Omental fat pad (tissue), 4 donors: ENCODE measurements around the gene HDHD2. TPM values are rescaled to one million over a fixed set of nuclear protein-coding genes. Genes with fewer than 3 reads are reported as not detected.

ENCODE experiments used
- ATAC-seq: fragments of 150-250 bp; one replicate; pipeline ENCODE4 v1.9.1; 2016; ENCODE audit warnings: mild to moderate bottlenecking, moderate library complexity; ENCODE audit not compliant: low FRiP score
- DNase-seq: peaks from one replicate; pipeline ENCODE4 v3.0.0-alpha.2; 2019; ENCODE audit warnings: low spot score
- total RNA-seq, 4 donors: library from RNA; depleted of rRNA; stranded (reverse); fragments of >200 nt; gene quantifications; one replicate each; pipeline ENCODE4 v1.1.0, GENCODE V29; 2016
- TF ChIP-seq, protein P1 (sequence below), 3 donors: fragments of 450-650 bp; IDR thresholded peaks; one replicate each; pipeline ENCODE4 v1.5.1; 2016 to 2017; ENCODE audit warnings: antibody characterized with exemption in 3 of 3, mild to moderate bottlenecking in 3 of 3, moderate library complexity in 2 of 3

The HDHD2 gene
- total RNA-seq, 4 donors from 2014 or later: 16.7 to 35.5 (median 18.6) TPM

GRCh38 chr18:47115205-47115604 is 35.1 kb downstream of the HDHD2 start:
- no peak for ATAC-seq
- no peak for DNase-seq
- TF ChIP-seq, protein P1, sequence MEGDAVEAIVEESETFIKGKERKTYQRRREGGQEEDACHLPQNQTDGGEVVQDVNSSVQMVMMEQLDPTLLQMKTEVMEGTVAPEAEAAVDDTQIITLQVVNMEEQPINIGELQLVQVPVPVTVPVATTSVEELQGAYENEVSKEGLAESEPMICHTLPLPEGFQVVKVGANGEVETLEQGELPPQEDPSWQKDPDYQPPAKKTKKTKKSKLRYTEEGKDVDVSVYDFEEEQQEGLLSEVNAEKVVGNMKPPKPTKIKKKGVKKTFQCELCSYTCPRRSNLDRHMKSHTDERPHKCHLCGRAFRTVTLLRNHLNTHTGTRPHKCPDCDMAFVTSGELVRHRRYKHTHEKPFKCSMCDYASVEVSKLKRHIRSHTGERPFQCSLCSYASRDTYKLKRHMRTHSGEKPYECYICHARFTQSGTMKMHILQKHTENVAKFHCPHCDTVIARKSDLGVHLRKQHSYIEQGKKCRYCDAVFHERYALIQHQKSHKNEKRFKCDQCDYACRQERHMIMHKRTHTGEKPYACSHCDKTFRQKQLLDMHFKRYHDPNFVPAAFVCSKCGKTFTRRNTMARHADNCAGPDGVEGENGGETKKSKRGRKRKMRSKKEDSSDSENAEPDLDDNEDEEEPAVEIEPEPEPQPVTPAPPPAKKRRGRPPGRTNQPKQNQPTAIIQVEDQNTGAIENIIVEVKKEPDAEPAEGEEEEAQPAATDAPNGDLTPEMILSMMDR (IDR thresholded peaks at IDR 0.05): no peak

DNA sequence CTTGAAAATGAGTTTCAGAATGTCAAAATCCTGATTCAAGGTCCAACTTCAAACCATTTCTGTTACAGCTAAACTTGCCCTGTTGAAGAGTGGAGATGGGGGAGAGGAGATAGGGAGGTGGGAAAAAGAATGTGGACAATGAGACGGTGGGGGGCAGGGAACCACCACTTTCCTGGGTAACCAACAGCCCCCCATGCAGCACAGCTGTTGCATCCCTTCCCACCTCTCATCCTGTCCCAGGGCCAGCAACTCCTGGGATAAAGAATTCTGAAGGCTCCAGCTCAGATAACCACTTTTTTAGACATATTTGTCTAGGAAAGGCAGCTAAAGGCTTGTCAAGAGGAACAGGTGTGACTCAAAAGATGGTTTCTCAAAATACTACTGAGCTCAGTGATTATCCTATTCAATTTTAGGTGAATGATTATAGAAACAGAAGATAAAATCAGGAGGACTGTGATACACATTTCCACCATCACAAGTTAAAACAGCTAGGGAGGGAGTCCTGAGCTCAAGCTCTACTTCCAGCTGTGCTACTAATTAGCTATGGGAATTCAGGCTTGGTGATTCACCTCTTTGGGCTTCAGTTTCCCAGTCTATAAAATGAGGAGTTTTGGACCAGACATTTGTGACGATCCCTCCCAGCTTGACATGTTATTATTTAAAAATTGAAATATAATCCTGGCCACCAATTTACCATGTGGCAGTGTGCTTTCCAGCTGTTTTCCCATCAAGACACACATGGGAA is 36.3 kb downstream of the HDHD2 start:
- TF ChIP-seq, protein P1 (IDR thresholded peaks at IDR 0.05): no peak
- ATAC-seq: no peak
- DNase-seq: no peak

DNA sequence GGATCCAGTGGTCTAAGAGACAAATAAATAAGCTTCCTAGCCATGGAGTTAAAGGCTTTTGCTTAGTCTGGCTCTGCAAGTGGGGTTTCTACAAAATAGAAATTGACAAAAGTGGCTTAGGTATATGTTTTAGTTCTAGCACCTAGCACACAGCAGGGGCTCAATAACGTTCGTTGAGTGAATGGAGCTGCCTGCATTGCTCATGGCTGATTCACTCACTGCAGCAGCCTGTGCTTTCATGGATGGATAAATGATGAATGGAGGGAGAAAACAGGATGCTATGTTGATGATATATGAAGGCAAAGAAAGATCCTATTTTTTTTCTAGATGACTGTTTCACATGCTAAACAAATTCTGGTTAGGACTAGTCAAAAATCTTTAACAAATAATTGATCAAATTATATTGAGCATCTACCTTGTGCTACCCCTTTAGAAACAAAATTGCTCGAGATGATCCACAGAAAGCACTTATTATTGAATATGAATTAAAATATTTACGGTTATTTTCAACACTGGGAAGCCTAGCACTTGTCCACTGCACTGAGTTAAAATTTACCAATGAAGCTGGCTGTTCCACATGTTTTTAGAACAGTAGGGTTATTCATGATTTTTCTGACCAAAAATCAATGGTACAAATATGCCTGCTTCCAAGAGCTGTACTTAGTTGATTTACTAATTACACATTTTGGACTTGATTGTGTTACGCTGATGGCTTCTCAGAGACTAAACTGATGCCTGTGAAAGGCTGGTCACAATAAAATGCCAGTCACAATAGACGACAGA is 39.6 kb downstream of the HDHD2 start:
- TF ChIP-seq, protein P1 (IDR thresholded peaks at IDR 0.05): no peak
- ATAC-seq (no peak), DNase-seq (no peak)

DNA sequence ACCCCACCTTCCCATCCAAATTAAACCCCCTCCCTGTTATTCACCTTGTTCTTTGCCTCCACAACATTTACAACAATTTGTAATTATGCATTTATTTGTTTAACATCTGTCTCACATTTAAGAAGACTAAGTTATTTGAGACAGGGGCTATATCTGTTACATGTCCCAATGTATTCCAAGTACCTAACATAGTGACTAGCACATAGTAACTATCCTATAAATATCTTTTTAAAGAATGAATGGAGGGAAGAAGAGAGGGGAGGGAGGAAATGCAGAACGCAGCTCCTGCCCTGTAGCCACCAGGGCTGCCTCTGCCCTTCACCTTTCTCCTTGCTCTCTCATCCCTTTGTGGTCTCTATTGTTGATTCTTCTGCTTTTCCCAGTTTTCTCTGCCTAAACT is 40.6 kb downstream of the HDHD2 start:
- DNase-seq (no peak), ATAC-seq (no peak)
- TF ChIP-seq, protein P1 (IDR thresholded peaks at IDR 0.05): no peak

GRCh38 chr18:47108998-47109405 is 41.3 kb downstream of the HDHD2 start:
- TF ChIP-seq, protein P1 (IDR thresholded peaks at IDR 0.05): no peak
- no peak for DNase-seq
- ATAC-seq: no peak

DNA sequence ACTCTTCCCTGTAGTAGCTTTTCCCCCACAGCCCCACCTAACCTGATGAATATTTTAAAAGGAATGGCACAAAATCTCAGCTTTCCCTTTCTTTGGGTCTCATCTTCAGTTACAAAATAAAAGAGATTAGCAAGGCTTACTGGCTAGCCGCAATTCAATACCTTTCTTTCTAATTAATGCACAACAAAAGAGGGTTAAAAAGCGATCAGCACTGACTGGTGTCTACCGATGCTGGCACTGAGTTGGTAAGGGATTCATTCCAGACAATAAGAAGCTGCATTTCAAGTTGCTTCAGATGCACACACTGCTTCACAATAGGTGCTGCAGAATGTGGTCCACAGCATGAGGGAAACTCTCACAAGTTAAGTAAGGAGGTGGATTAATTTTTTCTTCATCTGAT is 41.9 kb downstream of the HDHD2 start:
- DNase-seq: no peak
- ATAC-seq: no peak
- TF ChIP-seq, protein P1 (IDR thresholded peaks at IDR 0.05): no peak
